H1 (cell line): ENCODE measurements around the gene TUT7. TPM values are rescaled to one million over a fixed set of nuclear protein-coding genes. Genes with fewer than 3 reads are reported as not detected.

Experiments used
- BCL11A ChIP-seq, 2 experiments: IDR thresholded peaks; one replicate each; pipeline ENCODE4 v1.6.1; 2011; ENCODE audit warnings: low read depth in 2 of 2, low read length in 2 of 2, mild to moderate bottlenecking in 2 of 2
- NANOG ChIP-seq: IDR thresholded peaks from 2 replicates; pipeline ENCODE4 v1.6.1; 2011; ENCODE audit warnings: low read length, low read depth, mild to moderate bottlenecking, inconsistent platforms; ENCODE audit not compliant: insufficient read depth, poor library complexity, severe bottlenecking
- polyA plus RNA-seq, 7 experiments: library from polyadenylated mRNA; depleted of rRNA in 3 of 7; stranded (reverse) in 5 of 7; unstranded in 2 of 7; fragments of >200 nt in 5 of 7; fragments of 200-250 nt in 2 of 7; gene quantifications; 1 replicate in 5 of 7; 2 replicates in 1 of 7; 4 replicates in 1 of 7; pipeline versions ENCODE4 v1.2.1 to v1.2.3, GENCODE V29; 2011 to 2013; ENCODE audit warnings: missing spikeins in 2 of 7, mixed read lengths in 2 of 7
- total RNA-seq: library from RNA; stranded (reverse); fragmentation: NEBNext Ultra II Directional; extraction: Animal tissue kit (Norgen Biotek cat#: 25700); gene quantifications from 2 replicates; pipeline ENCODE4 v1.2.1, GENCODE V29; 2021
- TF ChIP-seq, protein P1 (sequence below): IDR thresholded peaks from 2 replicates; pipeline ENCODE4 v1.6.1; 2012; ENCODE audit warnings: inconsistent platforms

Gene TUT7
- total and polyA plus RNA-seq, 2 of the 8 experiments (the other 6 are each of a cell fraction or from before 2014, with no cell fraction given) = 4.8 to 19.3 TPM

DNA sequence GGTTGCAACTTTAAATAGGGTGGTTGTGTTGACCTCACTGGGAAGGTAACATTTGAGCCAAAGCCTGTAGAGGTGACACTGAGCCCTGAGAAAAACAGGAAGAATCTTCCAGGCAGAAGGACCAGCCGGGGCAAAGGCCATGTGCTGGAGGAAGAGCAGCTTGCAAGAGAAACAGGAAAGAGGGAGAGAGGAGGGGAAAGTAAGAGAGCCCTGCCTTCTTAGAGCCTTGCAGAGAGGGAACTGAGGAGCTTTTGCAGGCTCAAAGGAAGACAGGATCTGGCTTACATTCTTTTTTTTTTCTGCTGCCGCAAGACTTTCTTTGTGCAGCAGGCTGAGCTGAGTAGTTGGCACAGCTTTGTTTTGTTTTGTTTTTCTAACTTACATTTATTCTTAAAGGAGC, 112.1 kb downstream of the TUT7 start (continued):
- TF ChIP-seq, protein P1, sequence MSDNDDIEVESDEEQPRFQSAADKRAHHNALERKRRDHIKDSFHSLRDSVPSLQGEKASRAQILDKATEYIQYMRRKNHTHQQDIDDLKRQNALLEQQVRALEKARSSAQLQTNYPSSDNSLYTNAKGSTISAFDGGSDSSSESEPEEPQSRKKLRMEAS = no peak; the same call in 1 of the 2 replicates
- TF ChIP-seq NANOG (no peak), BCL11A (IDR thresholded peaks at IDR 0.05; ENCODE audit: low read depth in 2 of 2, low read length in 2 of 2) (no peak)
